Measurements from ENCODE around the gene GOLM1. TPM values are rescaled to one million over a fixed set of nuclear protein-coding genes. Genes with fewer than 3 reads are reported as not detected.

GOLM1 gene
- total RNA-seq, 1 experiment from 2014 or later = 57.5 TPM

DNA sequence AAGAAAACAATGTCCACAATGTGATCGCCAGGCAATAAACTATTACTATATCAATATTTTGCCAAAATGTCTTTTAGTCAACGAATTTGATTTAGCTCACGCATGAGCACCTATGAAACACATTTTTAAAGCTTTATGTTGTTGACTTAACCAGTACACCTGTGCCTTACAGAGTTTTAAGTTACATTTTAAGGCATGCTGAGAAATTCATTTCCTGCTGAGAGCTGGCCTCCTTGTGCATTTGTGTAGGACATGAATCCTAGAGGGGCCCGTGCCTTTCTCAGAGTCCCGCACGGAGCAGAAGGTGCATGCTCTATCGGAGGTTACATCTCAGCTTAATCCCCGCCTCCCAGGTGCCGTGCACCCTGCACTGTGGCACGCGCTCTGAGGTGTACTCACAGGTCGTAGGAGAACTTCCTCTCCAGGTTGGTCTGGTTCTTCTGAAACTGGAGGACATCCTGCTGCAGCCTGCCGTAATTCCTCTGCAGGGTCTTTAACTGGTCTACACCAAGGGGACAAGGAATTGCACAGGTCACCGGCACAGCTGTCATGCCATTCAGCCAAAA, 53.2 kb downstream of the GOLM1 start:
- no peak for DNase-seq (ENCODE audit: low spot score)

DNA sequence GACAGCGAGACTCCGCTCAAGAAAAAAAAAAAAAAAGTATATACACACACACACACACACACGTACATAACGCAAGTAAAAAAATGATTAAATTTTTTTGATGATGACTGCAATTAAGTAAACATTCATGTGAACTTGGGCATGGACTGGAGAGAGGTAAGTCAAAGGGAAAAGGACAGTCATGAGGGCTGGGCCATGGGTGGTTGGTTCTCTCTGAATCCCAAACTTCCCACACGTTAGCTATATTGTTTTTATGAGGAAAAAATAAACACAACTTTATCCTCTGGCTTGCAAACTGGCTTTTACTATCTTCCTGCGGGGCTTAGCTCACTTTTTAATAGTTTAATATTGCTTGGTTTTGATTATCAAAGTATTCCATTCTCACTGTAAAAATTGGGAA, 53.7 kb downstream of the GOLM1 start:
- DNase-seq (ENCODE audit: low spot score) = no peak

DNA sequence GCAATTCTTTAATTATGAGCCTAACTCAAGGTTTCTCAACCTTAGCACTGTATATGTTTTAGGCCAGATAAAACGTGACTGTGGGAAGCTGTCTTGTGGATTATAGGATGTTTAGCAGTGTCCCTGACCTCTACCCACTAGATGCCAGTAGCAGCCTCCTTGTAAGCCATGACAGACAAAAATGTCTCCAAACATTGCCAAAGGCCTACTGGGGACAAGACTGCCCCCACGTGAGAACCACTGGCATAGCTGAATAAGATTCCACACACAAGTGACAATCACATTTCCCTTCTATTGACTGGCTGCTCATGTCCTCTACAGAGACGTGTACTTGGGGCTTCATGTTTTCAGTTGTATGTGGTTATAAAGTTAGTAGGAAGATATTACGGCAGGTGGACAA, 55.4 kb downstream of the GOLM1 start:
- DNase-seq (ENCODE audit: low spot score) = no peak

GRCh38 chr9:86043586-86043985, 55.8 kb downstream of the GOLM1 start:
- no peak for DNase-seq (ENCODE audit: low spot score)

- DNase-seq (ENCODE audit: low spot score) = no peak
Measured at GRCh38 chr9:86042199-86042978, 57.0 kb downstream of the GOLM1 start.

DNA sequence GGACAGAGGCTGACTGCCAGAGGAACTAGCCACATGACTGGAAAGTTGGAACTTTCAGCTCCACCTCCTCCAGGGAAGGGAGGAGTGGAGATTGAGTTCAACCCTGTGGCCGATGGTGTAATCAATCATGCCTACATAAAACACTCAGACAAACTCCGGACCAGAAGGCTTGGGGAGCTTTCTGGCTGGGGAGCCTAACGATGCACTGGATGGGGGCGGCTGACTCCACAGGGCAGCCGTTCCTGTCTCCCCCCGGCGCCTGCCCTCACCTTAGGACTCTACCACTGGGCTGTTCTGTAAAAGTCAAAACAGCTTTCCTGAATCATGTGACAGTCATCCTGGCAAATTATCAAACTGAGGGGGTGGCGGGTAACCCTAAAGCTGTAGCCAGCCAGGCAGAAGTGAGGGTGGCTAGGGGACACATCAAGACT, 58.0 kb downstream of the GOLM1 start:
- no peak for DNase-seq (ENCODE audit: low spot score)

DNA sequence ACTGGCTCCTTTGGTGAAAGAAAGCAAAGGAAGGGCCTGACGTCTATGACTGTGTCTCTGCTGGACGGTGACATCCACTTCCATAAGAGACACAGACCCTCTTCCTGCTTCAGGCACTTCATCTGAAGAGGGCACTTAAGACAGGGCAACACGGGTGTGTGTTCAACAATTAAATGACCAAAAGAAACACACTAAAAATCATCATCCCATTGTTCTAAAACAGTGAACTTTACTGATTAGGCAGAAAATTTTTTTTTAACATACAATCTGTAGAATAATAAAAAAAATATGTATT, 58.5 kb downstream of the GOLM1 start:
- DNase-seq (ENCODE audit: low spot score) = no peak

DNA sequence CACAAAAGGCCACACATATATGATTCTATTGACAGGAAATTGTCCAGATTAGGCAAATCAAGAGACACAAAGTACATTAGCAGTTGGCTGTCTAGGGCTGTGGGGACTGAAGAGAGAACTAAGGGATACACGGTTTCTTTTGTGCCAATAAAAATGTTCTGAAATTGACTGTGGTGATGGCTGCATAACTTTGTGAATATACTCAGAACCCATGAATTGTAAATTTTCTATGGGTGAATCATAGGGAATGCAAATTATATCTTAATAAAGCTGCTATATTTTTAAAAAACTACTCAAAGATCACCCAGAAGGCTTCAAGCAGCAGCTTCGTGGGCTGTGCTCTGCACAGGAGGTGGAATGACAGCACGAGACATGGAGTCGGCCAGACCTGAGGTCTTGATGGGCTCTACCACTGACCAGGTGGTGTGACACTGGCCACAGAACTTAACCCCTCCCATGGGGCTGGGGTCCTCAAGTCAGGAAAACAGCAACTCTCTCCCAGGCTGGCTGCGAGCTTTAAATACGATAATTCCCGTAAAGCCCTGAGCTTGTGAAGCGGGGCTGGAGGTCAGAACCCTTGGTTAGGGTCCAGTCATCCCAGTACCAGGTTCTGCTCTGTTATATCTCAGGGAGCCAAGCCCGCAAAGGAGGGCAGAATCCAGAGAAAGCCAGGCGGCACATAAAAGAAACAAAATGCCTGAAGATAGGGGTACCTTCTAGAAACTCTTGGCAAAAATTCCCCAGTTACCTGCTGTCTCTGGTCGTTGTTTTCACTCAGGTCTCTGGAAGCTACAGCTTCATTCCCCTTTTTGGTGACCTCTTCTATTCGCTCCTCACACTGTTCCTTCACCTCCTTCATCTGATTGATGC, 59.1 kb downstream of the GOLM1 start:
- DNase-seq (ENCODE audit: low spot score) = no peak

DNA sequence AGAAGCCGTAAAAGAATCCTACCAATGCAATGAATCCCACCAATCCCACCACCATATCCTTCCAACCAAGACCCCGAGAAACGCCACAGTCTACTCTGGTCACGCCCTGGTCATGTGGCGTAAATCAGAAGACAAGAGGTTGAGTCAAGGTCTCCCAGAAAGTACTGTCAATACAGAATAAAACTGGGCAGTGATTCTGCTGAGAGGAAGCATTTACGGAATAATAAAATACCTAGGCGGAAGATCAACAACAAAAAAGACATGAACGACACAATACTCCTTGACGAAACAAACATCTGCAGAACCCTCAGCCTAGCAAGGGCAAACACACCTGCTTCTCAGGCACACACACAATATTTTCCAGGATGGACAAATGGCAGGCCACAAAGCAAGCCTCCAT, 62.8 kb downstream of the GOLM1 start:
- no peak for DNase-seq (ENCODE audit: low spot score)

GRCh38 chr9:86035827-86036440, 63.4 kb downstream of the GOLM1 start:
- no peak for DNase-seq (ENCODE audit: low spot score)

DNA sequence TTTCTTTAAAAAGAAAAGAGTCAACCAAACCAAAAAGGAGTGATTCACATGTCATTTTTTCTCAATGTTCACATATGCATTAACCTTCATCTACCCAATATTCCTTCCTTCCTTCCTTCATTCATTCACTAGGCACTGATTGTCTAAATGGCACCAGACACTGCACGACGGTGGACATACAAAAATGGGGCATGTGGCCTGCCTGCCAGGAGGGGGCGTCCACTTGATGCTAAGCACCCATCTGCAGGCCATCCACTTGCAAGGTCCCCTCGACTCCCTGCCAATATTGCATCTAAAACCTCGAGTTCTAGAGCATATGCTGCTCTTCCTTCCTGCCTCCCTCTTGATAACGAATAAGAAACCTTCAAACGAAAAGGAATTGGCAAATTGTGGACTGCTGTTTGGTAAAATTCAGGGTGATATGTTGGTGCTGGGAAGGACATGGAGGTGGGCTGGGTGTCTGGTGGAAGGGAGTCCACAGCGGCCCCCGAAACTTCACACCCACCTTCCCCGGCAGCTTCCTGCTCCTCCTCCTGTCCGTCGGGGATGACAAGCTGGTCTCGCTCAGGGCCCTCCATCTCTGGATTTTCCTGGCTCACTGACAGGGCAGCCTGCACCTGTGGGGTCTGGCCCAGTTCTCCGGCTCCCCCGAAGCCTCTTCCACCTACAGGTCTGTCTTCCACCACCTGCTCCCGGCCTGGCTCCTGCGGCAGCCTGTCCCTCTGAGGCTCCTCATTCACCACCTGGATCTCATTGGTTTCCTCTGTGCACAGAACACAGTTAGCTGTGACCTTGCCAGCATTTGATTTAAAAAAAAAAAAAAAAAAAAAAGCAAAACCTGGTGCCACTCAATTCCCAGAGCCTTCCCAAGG, 64.3 kb downstream of the GOLM1 start:
- DNase-seq (ENCODE audit: low spot score) = peak; percentile 47

DNA sequence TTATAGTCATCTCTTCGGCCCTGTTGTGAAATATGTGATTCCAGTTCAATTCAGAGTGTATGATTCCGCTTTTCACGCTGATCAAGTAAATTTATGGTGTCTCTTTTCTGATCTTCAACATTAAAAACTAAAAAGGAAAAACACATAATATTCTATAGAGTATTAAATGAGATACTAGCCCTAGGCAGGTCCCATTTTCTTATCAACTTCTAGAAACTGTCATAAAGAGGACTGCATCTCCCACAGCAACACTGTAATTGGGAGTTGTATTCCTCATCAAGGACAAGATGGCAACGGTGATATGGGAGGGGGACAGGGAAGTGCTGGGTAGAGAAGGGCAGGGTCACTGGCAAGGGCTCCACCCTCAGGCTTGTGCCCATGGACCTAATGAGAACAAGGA, 71.6 kb downstream of the GOLM1 start:
- no peak for DNase-seq (ENCODE audit: low spot score)

- no peak for DNase-seq (ENCODE audit: low spot score)
Measured at GRCh38 chr9:86022687-86023266, 76.6 kb downstream of the GOLM1 start.

DNA sequence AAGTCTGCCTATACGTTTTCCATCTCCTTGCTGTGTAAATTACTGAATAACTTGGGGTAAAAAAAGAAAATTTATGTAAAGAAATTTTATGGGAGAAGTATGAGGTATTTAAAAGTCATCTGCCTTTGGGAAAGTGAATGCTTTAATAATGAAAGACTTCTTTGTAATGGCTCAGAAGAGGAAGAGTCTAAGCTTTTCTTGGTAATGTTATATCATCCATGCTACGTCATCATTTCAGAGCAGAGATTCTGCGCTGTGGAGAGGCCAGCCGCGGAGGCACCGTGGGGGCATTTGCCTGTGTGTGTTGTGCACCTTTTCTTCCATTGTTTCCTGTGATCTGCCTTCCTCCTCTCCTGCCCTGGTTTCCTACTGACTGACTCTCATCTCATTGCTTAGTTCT, 78.2 kb downstream of the GOLM1 start:
- DNase-seq (ENCODE audit: low spot score) = no peak

DNA sequence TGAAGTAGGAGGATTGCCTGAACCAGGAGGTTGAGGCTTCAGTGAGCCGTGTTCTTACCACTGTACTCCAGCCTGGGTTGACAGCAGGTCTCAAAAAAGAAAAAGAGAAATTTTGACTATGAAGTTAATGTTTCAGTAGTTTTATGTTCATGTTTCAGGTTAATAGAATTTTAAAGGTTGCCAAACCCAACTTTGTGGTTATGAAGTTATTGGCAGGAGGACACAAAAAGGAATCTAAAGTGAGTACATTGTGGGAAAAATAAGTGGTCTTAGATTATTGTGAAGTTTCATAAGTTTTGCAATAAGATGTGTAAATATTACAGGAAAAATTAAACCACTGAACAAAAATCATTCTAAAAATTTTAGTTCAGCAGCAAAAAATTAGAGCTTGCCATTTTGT, 78.6 kb downstream of the GOLM1 start:
- no peak for DNase-seq (ENCODE audit: low spot score)

GRCh38 chr9:86009133-86009532, 90.2 kb downstream of the GOLM1 start:
- DNase-seq (ENCODE audit: low spot score) = no peak

DNA sequence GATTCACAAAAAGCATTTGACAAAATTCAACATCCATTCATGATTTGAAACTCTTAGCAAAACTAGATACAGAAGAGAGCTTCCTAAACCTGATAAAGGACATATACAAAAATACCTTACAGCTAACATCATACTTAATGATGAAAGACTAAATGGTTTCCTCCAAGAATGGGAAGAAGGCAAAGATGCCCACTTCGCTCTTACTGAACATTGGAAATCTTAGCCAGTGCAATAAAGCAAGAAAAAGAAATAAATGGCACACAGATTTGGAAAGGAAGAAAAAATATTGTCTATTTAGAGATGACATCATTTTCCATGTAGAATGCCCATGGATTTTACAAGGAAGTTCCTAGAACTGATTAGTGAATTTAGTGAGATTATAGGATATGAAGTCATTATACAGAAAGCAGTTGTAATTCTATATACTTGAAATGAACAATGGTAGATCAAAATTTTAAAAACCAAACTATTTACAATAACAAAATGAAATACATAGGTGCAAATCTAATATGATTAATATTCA, 94.0 kb downstream of the GOLM1 start:
- DNase-seq (ENCODE audit: low spot score) = no peak

GRCh38 chr9:85995599-85995998, 103.8 kb downstream of the GOLM1 start:
- DNase-seq (ENCODE audit: low spot score) = no peak

DNA sequence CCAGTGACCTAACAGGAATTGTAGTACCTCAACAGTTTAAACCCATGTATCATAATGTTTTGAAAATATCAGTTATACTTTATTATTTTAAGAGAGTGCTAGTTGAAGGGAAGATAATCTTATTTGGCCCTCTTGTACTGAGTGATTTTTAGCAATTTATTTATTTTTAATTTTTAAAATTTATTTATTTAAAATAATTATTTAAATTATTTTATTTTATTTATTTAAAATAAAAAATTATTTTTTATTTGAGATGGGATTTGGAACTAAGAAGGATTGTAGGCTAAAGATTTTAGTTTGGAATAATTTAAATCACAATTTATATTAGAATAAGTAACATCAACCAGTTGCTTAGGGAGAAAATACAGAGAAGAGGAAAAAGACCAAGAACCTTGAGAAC, 104.3 kb downstream of the GOLM1 start:
- DNase-seq (ENCODE audit: low spot score) = no peak

- no peak for DNase-seq (ENCODE audit: low spot score)
Measured at GRCh38 chr9:85994191-85994590, 105.2 kb downstream of the GOLM1 start.

DNA sequence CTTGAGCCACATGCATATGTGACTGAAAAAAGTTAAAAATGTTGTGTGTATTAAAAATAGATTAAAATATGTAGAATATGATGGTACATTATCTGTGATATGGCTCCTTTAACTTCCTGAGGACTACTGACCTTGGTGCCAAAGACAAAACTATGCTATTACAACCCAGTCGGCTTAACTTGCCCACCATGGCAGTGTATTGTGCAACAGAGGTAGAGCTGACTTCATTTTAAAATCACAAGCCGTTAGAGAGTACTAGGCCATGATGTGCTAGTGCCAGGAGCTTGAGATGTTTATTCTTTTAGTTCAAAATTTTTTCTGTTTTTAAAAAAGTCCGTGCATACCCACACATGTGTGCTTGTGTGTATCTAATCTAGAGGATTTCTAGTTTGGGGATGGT, 112.1 kb downstream of the GOLM1 start:
- DNase-seq (ENCODE audit: low spot score) = no peak

All from H4 (cell line).